GM12872 (cell line): ENCODE data around the gene ZNG1E.
"Not testable (repeated sequence)": the region's sequence is repeated elsewhere in the genome, so short reads cannot be mapped to it uniquely, and the experiment has no call there.

Source experiments
- TF ChIP-seq, protein P1 (sequence below): IDR thresholded peaks from 3 replicates; pipeline ENCODE4 v1.5.1; 2011; ENCODE audit warnings: low read depth, mild to moderate bottlenecking, low read length, moderate library complexity; ENCODE audit not compliant: insufficient read depth

Gene ZNG1E

DNA sequence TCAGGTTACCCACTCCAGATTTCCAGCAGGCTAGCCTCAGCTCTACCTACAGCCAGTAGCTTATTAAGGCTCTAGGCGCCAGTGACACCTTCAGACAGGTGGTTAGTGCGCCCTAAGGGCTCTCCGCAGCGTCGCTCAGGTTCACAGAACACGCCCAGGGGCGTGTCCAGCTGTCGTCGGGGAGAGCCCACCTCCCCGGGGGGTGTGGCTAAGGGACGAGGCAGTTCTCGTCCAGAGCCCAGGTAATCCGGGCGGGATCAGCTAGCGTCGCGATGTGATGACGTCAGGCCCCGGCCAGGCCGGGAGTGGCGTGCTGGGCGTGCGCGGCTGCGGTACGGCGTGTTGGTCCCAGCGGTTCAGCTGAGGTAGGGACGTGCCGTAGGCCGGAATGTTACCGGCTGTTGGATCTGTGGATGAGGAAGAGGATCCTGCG, at the start of gene ZNG1E:
Gene ZNG1E (plus strand): TSS at position 340 of the 433 bp plus-strand sequence. CDS start 49 bp downstream, at position 389.
- TF ChIP-seq, protein P1, sequence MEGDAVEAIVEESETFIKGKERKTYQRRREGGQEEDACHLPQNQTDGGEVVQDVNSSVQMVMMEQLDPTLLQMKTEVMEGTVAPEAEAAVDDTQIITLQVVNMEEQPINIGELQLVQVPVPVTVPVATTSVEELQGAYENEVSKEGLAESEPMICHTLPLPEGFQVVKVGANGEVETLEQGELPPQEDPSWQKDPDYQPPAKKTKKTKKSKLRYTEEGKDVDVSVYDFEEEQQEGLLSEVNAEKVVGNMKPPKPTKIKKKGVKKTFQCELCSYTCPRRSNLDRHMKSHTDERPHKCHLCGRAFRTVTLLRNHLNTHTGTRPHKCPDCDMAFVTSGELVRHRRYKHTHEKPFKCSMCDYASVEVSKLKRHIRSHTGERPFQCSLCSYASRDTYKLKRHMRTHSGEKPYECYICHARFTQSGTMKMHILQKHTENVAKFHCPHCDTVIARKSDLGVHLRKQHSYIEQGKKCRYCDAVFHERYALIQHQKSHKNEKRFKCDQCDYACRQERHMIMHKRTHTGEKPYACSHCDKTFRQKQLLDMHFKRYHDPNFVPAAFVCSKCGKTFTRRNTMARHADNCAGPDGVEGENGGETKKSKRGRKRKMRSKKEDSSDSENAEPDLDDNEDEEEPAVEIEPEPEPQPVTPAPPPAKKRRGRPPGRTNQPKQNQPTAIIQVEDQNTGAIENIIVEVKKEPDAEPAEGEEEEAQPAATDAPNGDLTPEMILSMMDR: not testable (repeated sequence)

DNA sequence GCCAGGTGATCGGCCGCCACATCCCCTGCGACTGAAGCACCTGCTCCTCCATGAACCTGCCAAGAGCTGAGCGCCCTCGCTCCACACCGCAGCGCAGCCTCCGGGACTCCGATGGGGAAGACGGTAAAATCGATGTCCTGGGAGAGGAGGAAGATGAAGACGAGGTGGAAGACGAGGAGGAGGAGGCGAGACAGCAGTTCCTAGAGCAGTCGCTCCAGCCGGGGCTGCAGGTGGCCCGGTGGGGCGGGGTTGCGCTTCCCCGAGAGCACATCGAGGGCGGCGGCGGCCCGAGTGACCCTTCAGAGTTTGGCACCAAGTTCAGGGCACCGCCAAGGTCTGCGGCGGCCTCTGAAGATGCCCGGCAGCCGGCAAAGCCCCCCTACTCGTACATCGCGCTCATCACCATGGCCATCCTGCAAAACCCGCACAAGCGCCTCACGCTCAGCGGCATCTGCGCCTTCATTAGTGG, 61.4 kb downstream of the ZNG1E start, which contains the start of gene FOXD4L4:
Gene FOXD4L4 (plus strand): TSS at position 51 of the 469 bp plus-strand sequence. CDS start 0 bp downstream, at position 51.
- TF ChIP-seq, protein P1: not testable (repeated sequence)
